ENCODE measurements around the gene KMT2D. TPM values are rescaled to one million over a fixed set of nuclear protein-coding genes. Genes with fewer than 3 reads are reported as not detected.

KMT2D gene
- total and polyA plus RNA-seq, 2 of the 8 experiments (the other 6 are each of a cell fraction or from before 2014, with no cell fraction given) = 9.1 to 86.3 TPM

GRCh38 chr12:49092086-49092815 is 31.7 kb upstream of the KMT2D start (continued):
- TF ChIP-seq CHD7 (IDR thresholded peaks at IDR 0.05; ENCODE audit: insufficient replicate concordance, low read length) = no peak
- TF ChIP-seq SIN3A (conservative IDR thresholded peaks at IDR 0.05 in 1 of 2, IDR thresholded peaks at IDR 0.05 in 1 of 2; ENCODE audit: low read depth in 1 of 2, low read length in 2 of 2) = no peak
- no peak for TF ChIP-seq SAP30 (IDR thresholded peaks at IDR 0.05; ENCODE audit: insufficient read depth, insufficient replicate concordance, low read length)
- TF ChIP-seq SP4 (IDR thresholded peaks at IDR 0.05; ENCODE audit: low read length) = no peak
- no peak for TF ChIP-seq TAF7 (optimal IDR thresholded peaks at IDR 0.05; ENCODE audit: borderline replicate concordance, low read depth, low read length)
- no peak for TF ChIP-seq MAFK (IDR thresholded peaks at IDR 0.05; ENCODE audit: low read depth, low read length)
- TF ChIP-seq SRF (IDR thresholded peaks at IDR 0.05; ENCODE audit: low read depth, low read length) = no peak
- peak; percentile 30 to 50; a peak in 3 of 4 replicates for TF ChIP-seq RAD21 (IDR thresholded peaks at IDR 0.05 in 1 of 2, conservative IDR thresholded peaks at IDR 0.05 in 1 of 2; ENCODE audit: low read depth in 2 of 2, low read length in 2 of 2)
- no peak for TF ChIP-seq SIX5 (IDR thresholded peaks at IDR 0.05; ENCODE audit: low read depth, low read length)
- TF ChIP-seq ASH2L (IDR thresholded peaks at IDR 0.05; ENCODE audit: low read length) = no peak

Measured in H1 (cell line).